ENCODE measurements around the gene MYOCOS.

- TF ChIP-seq CTCF (conservative IDR thresholded peaks at IDR 0.05; ENCODE audit: low read length), result no peak
- no peak for TF ChIP-seq EZH2phosphoT487 (IDR thresholded peaks at IDR 0.05; ENCODE audit: borderline replicate concordance)
Measured at GRCh38 chr1:171636141-171636540, 14.1 kb downstream of the MYOCOS start.
